ENCODE data around the gene N4BP2.
"Not testable (repeated sequence)": the region's sequence is repeated elsewhere in the genome, so short reads cannot be mapped to it uniquely, and the experiment has no call there.

Gene N4BP2

GRCh38 chr4:40056716-40057585 is at the start of gene N4BP2:
TSS of gene N4BP2 (plus strand) at chr4:40056850. CDS start at chr4:40097341, 40,491 bp downstream.
- peak; percentile 74 for DNase-seq
- in situ Hi-C loops (cut with HindIII; ENCODE audit: low pct_ligation_motif_present, low pct_unique_long_range_greater_than_20kb, low sequenced_read_pairs): no loop called here

GRCh38 chr4:40016007-40016406 is 40.6 kb upstream of the N4BP2 start:
- in situ Hi-C loops (cut with HindIII; ENCODE audit: low pct_ligation_motif_present, low pct_unique_long_range_greater_than_20kb, low sequenced_read_pairs): no loop called here
- DNase-seq: no peak

- in situ Hi-C loops (cut with HindIII; ENCODE audit: low pct_ligation_motif_present, low pct_unique_long_range_greater_than_20kb, low sequenced_read_pairs): no loop called here
- no peak for DNase-seq
Observed at GRCh38 chr4:40020221-40020620, 36.4 kb upstream of the N4BP2 start.

GRCh38 chr4:40021116-40021515 is 35.5 kb upstream of the N4BP2 start:
- DNase-seq; in situ Hi-C loops (cut with HindIII; ENCODE audit: low pct_ligation_motif_present, low pct_unique_long_range_greater_than_20kb, low sequenced_read_pairs): not testable (repeated sequence)

GRCh38 chr4:40024049-40024448 is 32.6 kb upstream of the N4BP2 start:
- DNase-seq; in situ Hi-C loops (cut with HindIII; ENCODE audit: low pct_ligation_motif_present, low pct_unique_long_range_greater_than_20kb, low sequenced_read_pairs): not testable (repeated sequence)

GRCh38 chr4:40032785-40033184 is 23.9 kb upstream of the N4BP2 start:
- no peak for DNase-seq

GRCh38 chr4:40033613-40034012 is 23.0 kb upstream of the N4BP2 start:
- in situ Hi-C loops (cut with HindIII; ENCODE audit: low pct_ligation_motif_present, low pct_unique_long_range_greater_than_20kb, low sequenced_read_pairs): no loop called here
- no peak for DNase-seq

More at GRCh38 chr4:40032785-40033184, 23.9 kb upstream of the N4BP2 start:
- in situ Hi-C loops (cut with HindIII; ENCODE audit: low pct_ligation_motif_present, low pct_unique_long_range_greater_than_20kb, low sequenced_read_pairs): no loop called here

- no peak for DNase-seq
- in situ Hi-C loops (cut with HindIII; ENCODE audit: low pct_ligation_motif_present, low pct_unique_long_range_greater_than_20kb, low sequenced_read_pairs): no loop called here
Observed at GRCh38 chr4:40038977-40039376, 17.7 kb upstream of the N4BP2 start.

- DNase-seq: no peak
- in situ Hi-C loops (cut with HindIII; ENCODE audit: low pct_ligation_motif_present, low pct_unique_long_range_greater_than_20kb, low sequenced_read_pairs): no loop called here
Observed at GRCh38 chr4:40040908-40041307, 15.7 kb upstream of the N4BP2 start.

- no peak for DNase-seq
- in situ Hi-C loops (cut with HindIII; ENCODE audit: low pct_ligation_motif_present, low pct_unique_long_range_greater_than_20kb, low sequenced_read_pairs): no loop called here
Observed at GRCh38 chr4:40043786-40044185, 12.9 kb upstream of the N4BP2 start.

GRCh38 chr4:40046311-40046980 is 10.2 kb upstream of the N4BP2 start:
- in situ Hi-C loops (cut with HindIII; ENCODE audit: low pct_ligation_motif_present, low pct_unique_long_range_greater_than_20kb, low sequenced_read_pairs): no loop called here
- no peak for DNase-seq

- in situ Hi-C loops (cut with HindIII; ENCODE audit: low pct_ligation_motif_present, low pct_unique_long_range_greater_than_20kb, low sequenced_read_pairs): no loop called here
- no peak for DNase-seq
Observed at GRCh38 chr4:40053161-40053560, 3.5 kb upstream of the N4BP2 start.

GRCh38 chr4:40055511-40055862 is 1.2 kb upstream of the N4BP2 start:
- in situ Hi-C loops (cut with HindIII; ENCODE audit: low pct_ligation_motif_present, low pct_unique_long_range_greater_than_20kb, low sequenced_read_pairs): no loop called here
- DNase-seq: peak; percentile 2

- peak; percentile 82 for DNase-seq
- in situ Hi-C loops (cut with HindIII; ENCODE audit: low pct_ligation_motif_present, low pct_unique_long_range_greater_than_20kb, low sequenced_read_pairs): no loop called here
Observed at GRCh38 chr4:40055863-40056715, 561 bp upstream of the N4BP2 start.

GRCh38 chr4:40057586-40058091 is 989 bp downstream of the N4BP2 start:
- in situ Hi-C loops (cut with HindIII; ENCODE audit: low pct_ligation_motif_present, low pct_unique_long_range_greater_than_20kb, low sequenced_read_pairs): no loop called here
- peak; percentile 94 for DNase-seq

- DNase-seq: no peak
- in situ Hi-C loops (cut with HindIII; ENCODE audit: low pct_ligation_motif_present, low pct_unique_long_range_greater_than_20kb, low sequenced_read_pairs): no loop called here
Observed at GRCh38 chr4:40058121-40058520, 1.5 kb downstream of the N4BP2 start.

GRCh38 chr4:40058854-40059253 is 2.2 kb downstream of the N4BP2 start:
- in situ Hi-C loops (cut with HindIII; ENCODE audit: low pct_ligation_motif_present, low pct_unique_long_range_greater_than_20kb, low sequenced_read_pairs): no loop called here

GRCh38 chr4:40059362-40059761 is 2.7 kb downstream of the N4BP2 start:
- DNase-seq: no peak
- in situ Hi-C loops (cut with HindIII; ENCODE audit: low pct_ligation_motif_present, low pct_unique_long_range_greater_than_20kb, low sequenced_read_pairs): no loop called here

More at GRCh38 chr4:40058854-40059253, 2.2 kb downstream of the N4BP2 start:
- no peak for DNase-seq

GRCh38 chr4:40065010-40065409 is 8.4 kb downstream of the N4BP2 start:
- no peak for DNase-seq
- in situ Hi-C loops (cut with HindIII; ENCODE audit: low pct_ligation_motif_present, low pct_unique_long_range_greater_than_20kb, low sequenced_read_pairs): no loop called here
